Measurements from ENCODE around the gene CRYGD.
"Not testable (repeated sequence)": the region's sequence is repeated elsewhere in the genome, so short reads cannot be mapped to it uniquely, and the experiment has no call there.

The CRYGD gene

GRCh38 chr2:208129744-208130711 is 5.7 kb upstream of the CRYGD start, which contains the start of gene CRYGC:
Gene CRYGC, minus strand, starts transcription at chr2:208129828. Its CDS starts 36 bp downstream, at chr2:208129792.
- DNase-seq (ENCODE audit: low spot score), result peak; percentile 51

GRCh38 chr2:208128136-208128535 is 3.8 kb upstream of the CRYGD start:
- no peak for DNase-seq (ENCODE audit: low spot score)

GRCh38 chr2:208127090-208127489 is 2.8 kb upstream of the CRYGD start:
- DNase-seq (ENCODE audit: low spot score), result no peak

- DNase-seq (ENCODE audit: low spot score), result no peak
Observed at GRCh38 chr2:208125251-208125650, 927 bp upstream of the CRYGD start.

- DNase-seq (ENCODE audit: low spot score), result no peak
Observed at GRCh38 chr2:208122248-208122647, 2.1 kb downstream of the CRYGD start.

- DNase-seq (ENCODE audit: low spot score), result no peak
Observed at GRCh38 chr2:208118918-208119317, 5.4 kb downstream of the CRYGD start.

GRCh38 chr2:208117390-208117789 is 6.9 kb downstream of the CRYGD start:
- DNase-seq (ENCODE audit: low spot score), result not testable (repeated sequence)

- DNase-seq (ENCODE audit: low spot score), result no peak
Observed at GRCh38 chr2:208112969-208113368, 11.4 kb downstream of the CRYGD start.

GRCh38 chr2:208112273-208112745 is 12.0 kb downstream of the CRYGD start:
- not testable (repeated sequence) for DNase-seq (ENCODE audit: low spot score)

- DNase-seq (ENCODE audit: low spot score), result no peak
Observed at GRCh38 chr2:208103616-208104015, 20.7 kb downstream of the CRYGD start.

GRCh38 chr2:208101716-208102631 is 22.4 kb downstream of the CRYGD start:
- DNase-seq (ENCODE audit: low spot score), result peak; percentile 41

GRCh38 chr2:208099682-208100470 is 24.4 kb downstream of the CRYGD start:
- no peak for DNase-seq (ENCODE audit: low spot score)

GRCh38 chr2:208098701-208099100 is 25.6 kb downstream of the CRYGD start:
- not testable (repeated sequence) for DNase-seq (ENCODE audit: low spot score)

GRCh38 chr2:208098267-208098666 is 26.1 kb downstream of the CRYGD start:
- DNase-seq (ENCODE audit: low spot score), result no peak

- no peak for DNase-seq (ENCODE audit: low spot score)
Observed at GRCh38 chr2:208097801-208098200, 26.5 kb downstream of the CRYGD start.

- no peak for DNase-seq (ENCODE audit: low spot score)
Observed at GRCh38 chr2:208097313-208097712, 27.0 kb downstream of the CRYGD start.

- no peak for DNase-seq (ENCODE audit: low spot score)
Observed at GRCh38 chr2:208096080-208096479, 28.2 kb downstream of the CRYGD start.

- no peak for DNase-seq (ENCODE audit: low spot score)
Observed at GRCh38 chr2:208093128-208093527, 31.2 kb downstream of the CRYGD start.

- no peak for DNase-seq (ENCODE audit: low spot score)
Observed at GRCh38 chr2:208092093-208092832, 32.1 kb downstream of the CRYGD start.

GRCh38 chr2:208090420-208090819 is 33.9 kb downstream of the CRYGD start:
- no peak for DNase-seq (ENCODE audit: low spot score)

GRCh38 chr2:208086029-208086428 is 38.3 kb downstream of the CRYGD start:
- DNase-seq (ENCODE audit: low spot score), result no peak

Measured in kidney tubule cell (primary cell).